Muscle layer of duodenum (tissue), 2 donors: ENCODE data around the gene CYTH4.
"Not testable (repeated sequence)": the region's sequence is repeated elsewhere in the genome, so short reads cannot be mapped to it uniquely, and the experiment has no call there.

ENCODE experiments used
- H3K27ac ChIP-seq: one replicate; pipeline ENCODE4 v1.7.0; 2013; ENCODE audit warnings: mild to moderate bottlenecking, low read length
- H3K27me3 ChIP-seq: one replicate; pipeline ENCODE4 v1.7.0; 2013; ENCODE audit warnings: low read depth, mild to moderate bottlenecking, control low read depth, low read length
- H3K36me3 ChIP-seq, 2 donors: one replicate each; pipeline ENCODE4 v1.7.0; 2013; ENCODE audit warnings: low read length in 2 of 2, control low read depth in 1 of 2, mild to moderate bottlenecking in 1 of 2; ENCODE audit not compliant: insufficient read depth in 2 of 2, control insufficient read depth in 1 of 2
- H3K4me1 ChIP-seq, 2 donors: one replicate each; pipeline ENCODE4 v1.7.0; 2013; ENCODE audit warnings: low read length in 2 of 2, mild to moderate bottlenecking in 2 of 2, control low read depth in 1 of 2, moderate library complexity in 1 of 2; ENCODE audit not compliant: insufficient read depth in 2 of 2, control insufficient read depth in 1 of 2
- H3K4me3 ChIP-seq, 2 donors: one replicate each; pipeline ENCODE4 v1.7.0; 2013; ENCODE audit warnings: low read length in 2 of 2, low read depth in 1 of 2, mild to moderate bottlenecking in 1 of 2
- H3K9me3 ChIP-seq, 2 donors: one replicate each; pipeline ENCODE4 v1.7.0; 2013; ENCODE audit warnings: low read length in 2 of 2, control low read depth in 1 of 2, mild to moderate bottlenecking in 1 of 2; ENCODE audit not compliant: control insufficient read depth in 1 of 2
- donor health status: healthy.

CYTH4 gene

DNA sequence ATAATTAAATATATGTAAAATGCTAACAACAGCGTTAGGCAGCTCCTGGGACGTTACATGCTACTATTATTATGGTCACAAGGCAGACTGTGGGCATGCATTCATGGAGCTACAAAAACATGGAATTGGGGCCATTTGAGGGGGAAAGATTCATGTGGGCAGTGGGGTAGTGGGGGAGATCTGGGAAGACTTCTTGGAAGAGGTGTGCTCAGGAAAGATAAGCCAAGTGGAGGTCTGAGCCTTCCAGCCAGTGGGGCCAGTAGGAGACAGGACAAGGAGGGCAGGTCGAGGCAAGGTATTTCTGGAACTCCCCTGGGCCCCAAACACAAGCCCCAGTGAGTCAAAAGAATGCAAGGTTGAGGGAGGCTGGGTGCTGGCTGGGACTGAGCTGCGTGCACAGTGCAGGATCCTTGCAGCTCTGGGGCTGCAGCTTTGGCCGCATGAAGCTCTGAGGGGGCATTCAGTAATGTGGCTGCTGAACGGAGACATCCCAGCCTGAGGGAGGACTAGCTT lies 35.4 kb downstream of the CYTH4 start:
- Histone ChIP-seq H3K27ac (no peak overlapping the region), H3K27me3 (no peaks in the 10 kb centered on the region), H3K36me3 (no peaks in the 10 kb centered on the region), H3K4me3 (no peak overlapping the region), H3K9me3 (no peaks in the 10 kb centered on the region), H3K4me1 (no peaks in the 10 kb centered on the region)

DNA sequence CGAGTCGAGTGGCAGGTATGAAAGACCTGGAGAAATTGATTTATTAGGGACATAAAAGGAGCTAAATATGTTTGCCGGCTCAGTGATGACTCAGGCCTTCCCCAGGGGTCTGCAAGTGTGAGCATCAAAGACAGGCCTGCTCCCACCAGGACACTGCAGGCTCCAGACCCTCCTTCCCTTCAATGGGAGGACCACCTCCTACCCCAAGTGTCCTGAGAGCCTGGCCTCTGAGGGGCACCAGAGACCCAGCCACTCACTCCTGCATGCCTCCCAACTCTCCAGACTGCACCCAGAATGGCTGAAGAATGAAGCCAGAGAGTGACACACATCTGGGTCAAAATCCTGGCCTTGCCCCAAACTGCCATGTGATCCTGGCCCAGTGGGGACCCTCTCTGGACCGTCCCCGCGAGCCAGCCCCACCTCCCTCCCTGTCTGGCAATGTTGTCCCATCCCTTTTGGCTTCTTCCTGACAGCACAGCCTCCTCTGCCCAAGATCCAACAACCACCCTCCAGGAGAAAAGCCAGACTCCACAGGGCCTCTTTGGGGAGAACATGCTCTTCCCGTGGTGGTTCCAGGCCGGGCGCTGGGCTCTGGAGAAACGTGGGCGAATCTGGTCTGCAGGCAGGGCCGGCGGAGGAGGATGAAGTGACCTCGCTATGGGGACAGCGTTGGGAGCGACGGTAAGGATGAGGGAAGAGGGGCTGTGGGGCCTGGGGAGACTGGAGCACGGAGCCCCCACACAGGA lies 36.2 kb downstream of the CYTH4 start:
- H3K27me3 ChIP-seq, result no peaks in the 10 kb centered on the region

DNA sequence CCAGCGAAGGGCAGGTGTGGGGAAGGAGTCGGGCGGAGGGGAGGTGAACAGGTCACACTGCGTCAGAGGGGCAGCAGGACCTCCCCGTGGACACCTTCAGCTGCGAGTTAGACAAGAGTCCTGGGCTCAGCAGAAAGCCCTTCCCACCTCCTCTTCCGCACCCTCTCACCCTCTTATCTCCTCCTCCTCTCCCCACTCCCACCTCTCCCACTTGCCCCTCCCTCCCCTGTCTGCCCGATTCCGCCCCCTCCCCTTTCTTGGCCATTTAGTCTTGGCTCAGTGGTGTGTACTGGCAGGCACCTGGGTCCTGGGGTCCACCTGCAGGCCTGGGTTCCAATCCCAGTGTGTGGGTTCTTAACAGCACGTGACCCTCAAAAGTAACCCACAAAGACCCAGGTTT lies 37.2 kb downstream of the CYTH4 start:
- H3K4me3 ChIP-seq, result no peak overlapping the region
- H3K36me3 ChIP-seq, result no peaks in the 10 kb centered on the region
- H3K4me1 ChIP-seq, result peaks cover 0 to under 1% of the 10 kb centered on the region in 2 donors
- H3K9me3 ChIP-seq, result no peaks in the 10 kb centered on the region
- H3K27ac ChIP-seq, result no peak overlapping the region
- H3K27me3 ChIP-seq, result peaks cover 4% of the 10 kb centered on the region

More for the DNA sequence above, 36.2 kb downstream of the CYTH4 start:
- Histone ChIP-seq H3K9me3 (no peaks in the 10 kb centered on the region), H3K27ac (no peak overlapping the region), H3K4me3 (no peak overlapping the region), H3K36me3 (no peaks in the 10 kb centered on the region), H3K4me1 (no peaks in the 10 kb centered on the region)

- Histone ChIP-seq H3K4me1 (peaks cover 0 to 4% of the 10 kb centered on the region in 2 donors), H3K27ac (no peak overlapping the region), H3K36me3 (no peaks in the 10 kb centered on the region), H3K9me3 (no peaks in the 10 kb centered on the region), H3K4me3 (no peak overlapping the region), H3K27me3 (peaks cover 8% of the 10 kb centered on the region)
Observed at GRCh38 chr22:37320726-37321677, 38.7 kb downstream of the CYTH4 start.

DNA sequence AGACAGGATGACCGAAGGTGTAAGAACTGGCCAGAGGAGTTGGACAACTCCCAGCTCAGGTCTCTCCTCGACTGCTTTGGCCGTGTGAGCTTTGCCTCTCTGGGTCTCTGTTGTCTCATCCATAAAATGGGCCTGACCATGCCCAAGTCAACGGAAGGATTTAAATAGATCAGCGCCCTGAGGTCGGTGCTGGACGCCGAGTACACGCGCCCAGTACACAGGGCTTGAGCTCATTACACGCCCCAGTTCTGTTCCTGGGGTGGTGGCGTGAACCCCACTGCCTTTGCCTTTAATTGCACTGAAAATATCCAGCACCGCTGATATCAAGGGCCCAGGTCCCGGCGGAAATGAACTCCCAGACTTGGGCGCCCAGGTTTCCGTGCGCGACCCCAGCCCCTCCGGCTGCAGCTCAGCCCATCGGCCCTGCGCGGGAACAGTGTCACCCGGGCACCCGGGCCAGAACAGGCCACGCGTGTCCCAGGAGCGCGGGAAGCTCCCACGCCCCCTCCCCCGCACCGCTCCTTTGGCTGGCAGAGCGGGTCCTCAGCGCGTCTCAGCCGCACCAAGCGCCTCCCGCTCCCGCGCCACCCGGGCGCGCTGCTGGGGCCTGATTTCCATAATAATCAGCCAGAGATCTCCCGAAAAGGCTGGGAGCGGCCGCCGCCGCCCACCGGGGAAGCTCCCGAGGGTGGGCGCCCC lies 42.2 kb downstream of the CYTH4 start:
- H3K9me3 ChIP-seq, result no peaks in the 10 kb centered on the region
- peaks cover 8% of the 10 kb centered on the region for H3K27me3 ChIP-seq
- H3K4me1 ChIP-seq, result peaks cover 0 to 4% of the 10 kb centered on the region in 2 donors
- no peak overlapping the region for H3K4me3 ChIP-seq
- no peaks in the 10 kb centered on the region for H3K36me3 ChIP-seq
- H3K27ac ChIP-seq, result no peak overlapping the region

- peaks cover 9% of the 10 kb centered on the region for H3K27me3 ChIP-seq
- no peaks in the 10 kb centered on the region for H3K36me3 ChIP-seq
- no peaks in the 10 kb centered on the region for H3K9me3 ChIP-seq
- no peak overlapping the region for H3K27ac ChIP-seq
- no peak overlapping the region for H3K4me3 ChIP-seq
- H3K4me1 ChIP-seq, result peaks cover 0 to 4% of the 10 kb centered on the region in 2 donors
Observed at GRCh38 chr22:37325039-37325395, 42.7 kb downstream of the CYTH4 start.

DNA sequence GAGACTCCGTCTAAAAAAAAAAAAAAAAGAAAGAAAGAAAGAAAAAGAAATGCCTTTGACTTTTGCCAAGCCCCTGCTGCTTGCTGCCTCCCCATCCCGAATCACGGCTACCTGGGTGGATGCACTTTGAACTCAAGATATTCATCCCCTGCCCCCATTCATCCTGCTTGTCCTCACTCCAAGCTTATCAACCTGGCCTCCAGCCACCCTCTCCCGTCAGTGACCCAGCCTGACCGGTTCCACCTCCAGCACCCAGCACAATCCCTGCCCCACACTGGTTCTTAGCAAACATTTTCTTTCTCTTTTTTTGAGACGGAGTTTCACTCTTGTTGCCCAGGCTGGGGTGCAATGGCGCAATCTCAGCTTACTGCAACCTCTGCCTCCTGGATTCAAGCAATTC lies 44.4 kb downstream of the CYTH4 start:
- Histone ChIP-seq H3K27me3 (peaks cover 21% of the 10 kb centered on the region), H3K9me3 (no peaks in the 10 kb centered on the region), H3K27ac (no peak overlapping the region), H3K4me1 (peaks cover 0 to 4% of the 10 kb centered on the region in 2 donors), H3K4me3 (no peak overlapping the region), H3K36me3 (no peaks in the 10 kb centered on the region)

GRCh38 chr22:37328017-37328416 lies 45.7 kb downstream of the CYTH4 start:
- Histone ChIP-seq H3K4me3 (no peak overlapping the region), H3K27ac (no peak overlapping the region), H3K9me3 (no peaks in the 10 kb centered on the region), H3K27me3 (peaks cover 33% of the 10 kb centered on the region), H3K36me3 (no peaks in the 10 kb centered on the region), H3K4me1 (peaks cover 0 to 4% of the 10 kb centered on the region in 2 donors)

DNA sequence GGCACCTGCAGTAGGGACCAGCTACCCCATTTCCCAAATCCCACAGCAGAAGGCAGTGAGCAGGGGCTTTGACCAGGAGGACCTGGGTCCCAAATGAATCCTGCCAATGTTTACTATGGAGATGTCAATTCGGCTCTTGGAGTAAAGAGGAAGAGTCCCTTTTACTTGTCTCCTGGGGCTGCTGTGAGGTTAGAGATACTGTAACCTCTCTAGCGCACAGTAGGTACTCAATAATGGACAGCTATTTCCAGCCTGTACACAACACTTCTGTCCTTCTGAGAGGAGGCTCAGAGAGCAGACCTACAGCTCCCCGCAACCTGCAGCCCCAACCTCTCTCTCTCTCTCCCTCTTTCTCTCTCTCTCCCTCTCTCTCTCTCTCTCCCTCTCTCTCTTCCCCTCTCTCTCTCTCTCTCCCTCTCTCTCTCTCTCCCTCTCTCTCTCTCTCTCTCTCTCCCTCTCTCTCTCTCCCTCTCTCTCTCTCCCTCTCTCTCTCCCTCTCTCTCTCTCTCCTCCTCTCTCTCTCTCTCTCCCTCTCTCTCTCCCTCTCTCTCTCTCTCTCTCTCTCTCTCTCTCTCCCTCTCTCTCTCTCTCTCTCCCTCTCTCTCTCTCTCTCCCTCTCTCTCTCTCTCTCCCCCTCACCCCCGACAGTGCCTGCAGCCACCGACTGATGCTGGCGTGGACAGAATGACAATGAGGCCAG lies 46.4 kb downstream of the CYTH4 start:
- not testable (repeated sequence) for H3K4me1 ChIP-seq, H3K4me3 ChIP-seq, H3K27ac ChIP-seq, H3K36me3 ChIP-seq, H3K9me3 ChIP-seq
- peaks cover 37% of the 10 kb centered on the region for H3K27me3 ChIP-seq

DNA sequence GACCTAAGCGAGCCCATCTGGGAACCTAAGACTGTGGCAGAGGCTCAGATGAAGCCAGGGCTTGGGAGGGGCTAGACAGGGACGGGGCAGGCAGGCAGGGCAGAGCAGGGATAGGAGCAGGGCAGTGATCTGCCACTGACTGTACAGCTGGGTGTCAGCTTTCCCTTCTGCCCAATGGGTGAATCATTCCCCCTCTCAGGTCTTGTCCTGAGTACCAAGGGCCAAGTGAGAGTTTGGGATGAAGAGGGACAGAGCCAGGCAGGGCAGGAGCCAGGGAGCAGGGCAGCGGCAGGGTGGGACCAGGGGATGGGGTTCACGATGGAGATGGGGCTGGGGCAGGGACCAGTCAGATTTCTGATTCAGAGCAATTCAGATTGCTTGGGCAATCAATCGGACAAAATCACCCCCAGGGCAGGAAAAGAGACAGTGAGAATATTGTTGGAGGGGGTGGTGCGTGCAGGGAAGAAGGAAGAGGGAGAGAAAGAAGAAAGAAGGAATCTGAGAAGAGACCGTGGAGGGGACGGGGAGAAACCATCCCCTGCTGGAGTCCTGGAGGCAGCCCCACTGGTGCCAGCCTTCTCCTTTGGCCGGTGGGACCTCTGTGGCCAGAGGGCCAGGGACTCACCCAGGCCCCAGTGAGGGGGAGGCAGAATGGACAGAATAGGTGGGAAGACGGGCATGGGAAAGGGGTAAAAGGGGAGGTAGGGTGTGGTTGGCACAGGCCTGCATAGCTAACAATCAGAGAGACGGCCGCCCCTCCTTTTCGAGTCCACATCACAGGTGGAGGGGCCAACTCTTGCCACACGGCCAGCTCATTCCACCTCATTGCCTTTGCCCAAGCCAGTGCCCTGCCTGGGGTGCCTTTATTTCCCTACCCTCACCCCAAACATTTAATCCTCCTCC lies 47.2 kb downstream of the CYTH4 start:
- H3K27ac ChIP-seq, result no peak overlapping the region
- peaks cover 0 to 4% of the 10 kb centered on the region in 2 donors for H3K4me1 ChIP-seq
- H3K4me3 ChIP-seq, result no peak overlapping the region
- no peaks in the 10 kb centered on the region for H3K9me3 ChIP-seq
- H3K27me3 ChIP-seq, result peaks cover 40% of the 10 kb centered on the region
- no peaks in the 10 kb centered on the region for H3K36me3 ChIP-seq
